Measurements from ENCODE around the gene MAD2L2. TPM values are rescaled to one million over a fixed set of nuclear protein-coding genes. Genes with fewer than 3 reads are reported as not detected.
A peak's percentile ranks its signal among the peaks of the same experiment; 100 is the strongest.

The MAD2L2 gene
- polyA plus RNA-seq, 2 donors, result 8.1 to 18.5 TPM

GRCh38 chr1:11720525-11720924, 39.6 kb upstream of the MAD2L2 start:
- 61% methylated on average over 4 of the region's 4 CpGs for WGBS, 2 donors
- H3K36me3 ChIP-seq (ENCODE audit: control insufficient read depth in 2 of 2, insufficient read depth in 2 of 2, low read length in 1 of 2), result no peaks in the 10 kb centered on the region
- H3K4me3 ChIP-seq (ENCODE audit: low read depth in 1 of 2, low read length in 2 of 2), result no peak overlapping the region
- peaks cover 0 to 6% of the 10 kb centered on the region in 2 donors for H3K4me1 ChIP-seq (ENCODE audit: control insufficient read depth in 2 of 2, insufficient read depth in 2 of 2, low read length in 1 of 2)
- H3K9me3 ChIP-seq (ENCODE audit: control insufficient read depth in 2 of 2, insufficient read depth in 1 of 2, low read depth in 1 of 2, low read length in 1 of 2), result no peaks in the 10 kb centered on the region
- no peaks in the 10 kb centered on the region for H3K27me3 ChIP-seq (ENCODE audit: control insufficient read depth in 1 of 2, insufficient read depth in 2 of 2, low read length in 2 of 2)
- no peak overlapping the region for H3K27ac ChIP-seq (ENCODE audit: low read depth in 2 of 2, low read length in 1 of 2)

GRCh38 chr1:11720033-11720376, 39.1 kb upstream of the MAD2L2 start:
- peaks cover 0 to 6% of the 10 kb centered on the region in 2 donors for H3K4me1 ChIP-seq (ENCODE audit: control insufficient read depth in 2 of 2, insufficient read depth in 2 of 2, low read length in 1 of 2)
- no peaks in the 10 kb centered on the region for H3K27me3 ChIP-seq (ENCODE audit: control insufficient read depth in 1 of 2, insufficient read depth in 2 of 2, low read length in 2 of 2)
- H3K27ac ChIP-seq (ENCODE audit: low read depth in 2 of 2, low read length in 1 of 2), result no peak overlapping the region
- WGBS, 2 donors, result 66 to 69% methylated on average over 12 of the region's 12 CpGs
- no peaks in the 10 kb centered on the region for H3K36me3 ChIP-seq (ENCODE audit: control insufficient read depth in 2 of 2, insufficient read depth in 2 of 2, low read length in 1 of 2)
- H3K4me3 ChIP-seq (ENCODE audit: low read depth in 1 of 2, low read length in 2 of 2), result no peak overlapping the region
- H3K9me3 ChIP-seq (ENCODE audit: control insufficient read depth in 2 of 2, insufficient read depth in 1 of 2, low read depth in 1 of 2, low read length in 1 of 2), result no peaks in the 10 kb centered on the region

- 4 to 6% methylated on average over 44 of the region's 44 CpGs for WGBS, 2 donors
- no peaks in the 10 kb centered on the region for H3K36me3 ChIP-seq (ENCODE audit: control insufficient read depth in 2 of 2, insufficient read depth in 2 of 2, low read length in 1 of 2)
- peak overlapping the region; percentile 31 to 58 for H3K4me3 ChIP-seq (ENCODE audit: low read depth in 1 of 2, low read length in 2 of 2)
- peak overlapping the region; percentile 22 to 43 for H3K27ac ChIP-seq (ENCODE audit: low read depth in 2 of 2, low read length in 1 of 2)
- H3K4me1 ChIP-seq (ENCODE audit: control insufficient read depth in 2 of 2, insufficient read depth in 2 of 2, low read length in 1 of 2), result peaks cover 0 to 6% of the 10 kb centered on the region in 2 donors
- no peaks in the 10 kb centered on the region for H3K27me3 ChIP-seq (ENCODE audit: control insufficient read depth in 1 of 2, insufficient read depth in 2 of 2, low read length in 2 of 2)
- no peaks in the 10 kb centered on the region for H3K9me3 ChIP-seq (ENCODE audit: control insufficient read depth in 2 of 2, insufficient read depth in 1 of 2, low read depth in 1 of 2, low read length in 1 of 2)
Observed at GRCh38 chr1:11719313-11720032, 38.5 kb upstream of the MAD2L2 start.

- 65 to 73% methylated on average over 24 of the region's 24 CpGs for WGBS, 2 donors
- H3K4me3 ChIP-seq (ENCODE audit: low read depth in 1 of 2, low read length in 2 of 2), result no peak overlapping the region
- no peak overlapping the region for H3K27ac ChIP-seq (ENCODE audit: low read depth in 2 of 2, low read length in 1 of 2)
- H3K4me1 ChIP-seq (ENCODE audit: control insufficient read depth in 2 of 2, insufficient read depth in 2 of 2, low read length in 1 of 2), result peaks cover 0 to 6% of the 10 kb centered on the region in 2 donors
- no peaks in the 10 kb centered on the region for H3K9me3 ChIP-seq (ENCODE audit: control insufficient read depth in 2 of 2, insufficient read depth in 1 of 2, low read depth in 1 of 2, low read length in 1 of 2)
- H3K36me3 ChIP-seq (ENCODE audit: control insufficient read depth in 2 of 2, insufficient read depth in 2 of 2, low read length in 1 of 2), result no peaks in the 10 kb centered on the region
- H3K27me3 ChIP-seq (ENCODE audit: control insufficient read depth in 1 of 2, insufficient read depth in 2 of 2, low read length in 2 of 2), result no peaks in the 10 kb centered on the region
Observed at GRCh38 chr1:11714831-11715575, 34.1 kb upstream of the MAD2L2 start.

- no peaks in the 10 kb centered on the region for H3K36me3 ChIP-seq (ENCODE audit: control insufficient read depth in 2 of 2, insufficient read depth in 2 of 2, low read length in 1 of 2)
- WGBS, 2 donors, result 79 to 81% methylated on average over 11 of the region's 11 CpGs
- no peak overlapping the region for H3K27ac ChIP-seq (ENCODE audit: low read depth in 2 of 2, low read length in 1 of 2)
- H3K9me3 ChIP-seq (ENCODE audit: control insufficient read depth in 2 of 2, insufficient read depth in 1 of 2, low read depth in 1 of 2, low read length in 1 of 2), result no peaks in the 10 kb centered on the region
- H3K27me3 ChIP-seq (ENCODE audit: control insufficient read depth in 1 of 2, insufficient read depth in 2 of 2, low read length in 2 of 2), result no peaks in the 10 kb centered on the region
- no peaks in the 10 kb centered on the region for H3K4me1 ChIP-seq (ENCODE audit: control insufficient read depth in 2 of 2, insufficient read depth in 2 of 2, low read length in 1 of 2)
- H3K4me3 ChIP-seq (ENCODE audit: low read depth in 1 of 2, low read length in 2 of 2), result no peak overlapping the region
Observed at GRCh38 chr1:11713095-11713494, 32.1 kb upstream of the MAD2L2 start.

GRCh38 chr1:11712285-11712684, 31.3 kb upstream of the MAD2L2 start:
- Histone ChIP-seq H3K4me3 (ENCODE audit: low read depth in 1 of 2, low read length in 2 of 2) (no peak overlapping the region), H3K27ac (ENCODE audit: low read depth in 2 of 2, low read length in 1 of 2) (no peak overlapping the region), H3K9me3 (ENCODE audit: control insufficient read depth in 2 of 2, insufficient read depth in 1 of 2, low read depth in 1 of 2, low read length in 1 of 2) (no peaks in the 10 kb centered on the region), H3K36me3 (ENCODE audit: control insufficient read depth in 2 of 2, insufficient read depth in 2 of 2, low read length in 1 of 2) (no peaks in the 10 kb centered on the region), H3K27me3 (ENCODE audit: control insufficient read depth in 1 of 2, insufficient read depth in 2 of 2, low read length in 2 of 2) (no peaks in the 10 kb centered on the region), H3K4me1 (ENCODE audit: control insufficient read depth in 2 of 2, insufficient read depth in 2 of 2, low read length in 1 of 2) (no peaks in the 10 kb centered on the region)
- 85 to 88% methylated on average over 8 of the region's 8 CpGs for WGBS, 2 donors

- no peaks in the 10 kb centered on the region for H3K36me3 ChIP-seq (ENCODE audit: control insufficient read depth in 2 of 2, insufficient read depth in 2 of 2, low read length in 1 of 2)
- H3K9me3 ChIP-seq (ENCODE audit: control insufficient read depth in 2 of 2, insufficient read depth in 1 of 2, low read depth in 1 of 2, low read length in 1 of 2), result no peaks in the 10 kb centered on the region
- H3K4me3 ChIP-seq (ENCODE audit: low read depth in 1 of 2, low read length in 2 of 2), result no peak overlapping the region
- H3K27ac ChIP-seq (ENCODE audit: low read depth in 2 of 2, low read length in 1 of 2), result no peak overlapping the region
- WGBS, 2 donors, result 92% methylated on average over 5 of the region's 5 CpGs
- H3K4me1 ChIP-seq (ENCODE audit: control insufficient read depth in 2 of 2, insufficient read depth in 2 of 2, low read length in 1 of 2), result no peaks in the 10 kb centered on the region
- H3K27me3 ChIP-seq (ENCODE audit: control insufficient read depth in 1 of 2, insufficient read depth in 2 of 2, low read length in 2 of 2), result no peaks in the 10 kb centered on the region
Observed at GRCh38 chr1:11711490-11711889, 30.5 kb upstream of the MAD2L2 start.

- 73 to 74% methylated on average over 11 of the region's 11 CpGs for WGBS, 2 donors
- H3K27ac ChIP-seq (ENCODE audit: low read depth in 2 of 2, low read length in 1 of 2), result no peak overlapping the region
- H3K9me3 ChIP-seq (ENCODE audit: control insufficient read depth in 2 of 2, insufficient read depth in 1 of 2, low read depth in 1 of 2, low read length in 1 of 2), result no peaks in the 10 kb centered on the region
- H3K4me3 ChIP-seq (ENCODE audit: low read depth in 1 of 2, low read length in 2 of 2), result no peak overlapping the region
- no peaks in the 10 kb centered on the region for H3K27me3 ChIP-seq (ENCODE audit: control insufficient read depth in 1 of 2, insufficient read depth in 2 of 2, low read length in 2 of 2)
- H3K4me1 ChIP-seq (ENCODE audit: control insufficient read depth in 2 of 2, insufficient read depth in 2 of 2, low read length in 1 of 2), result no peaks in the 10 kb centered on the region
- H3K36me3 ChIP-seq (ENCODE audit: control insufficient read depth in 2 of 2, insufficient read depth in 2 of 2, low read length in 1 of 2), result no peaks in the 10 kb centered on the region
Observed at GRCh38 chr1:11708554-11709350, 27.8 kb upstream of the MAD2L2 start.

GRCh38 chr1:11707621-11708276, 26.8 kb upstream of the MAD2L2 start:
- Histone ChIP-seq H3K9me3 (ENCODE audit: control insufficient read depth in 2 of 2, insufficient read depth in 1 of 2, low read depth in 1 of 2, low read length in 1 of 2) (no peaks in the 10 kb centered on the region), H3K4me1 (ENCODE audit: control insufficient read depth in 2 of 2, insufficient read depth in 2 of 2, low read length in 1 of 2) (no peaks in the 10 kb centered on the region), H3K36me3 (ENCODE audit: control insufficient read depth in 2 of 2, insufficient read depth in 2 of 2, low read length in 1 of 2) (no peaks in the 10 kb centered on the region), H3K27me3 (ENCODE audit: control insufficient read depth in 1 of 2, insufficient read depth in 2 of 2, low read length in 2 of 2) (no peaks in the 10 kb centered on the region), H3K4me3 (ENCODE audit: low read depth in 1 of 2, low read length in 2 of 2) (no peak overlapping the region), H3K27ac (ENCODE audit: low read depth in 2 of 2, low read length in 1 of 2) (no peak overlapping the region)
- WGBS, 2 donors, result 47 to 50% methylated on average over 17 of the region's 17 CpGs
